Measurements from ENCODE around the gene GIMD1.

Gene GIMD1

DNA sequence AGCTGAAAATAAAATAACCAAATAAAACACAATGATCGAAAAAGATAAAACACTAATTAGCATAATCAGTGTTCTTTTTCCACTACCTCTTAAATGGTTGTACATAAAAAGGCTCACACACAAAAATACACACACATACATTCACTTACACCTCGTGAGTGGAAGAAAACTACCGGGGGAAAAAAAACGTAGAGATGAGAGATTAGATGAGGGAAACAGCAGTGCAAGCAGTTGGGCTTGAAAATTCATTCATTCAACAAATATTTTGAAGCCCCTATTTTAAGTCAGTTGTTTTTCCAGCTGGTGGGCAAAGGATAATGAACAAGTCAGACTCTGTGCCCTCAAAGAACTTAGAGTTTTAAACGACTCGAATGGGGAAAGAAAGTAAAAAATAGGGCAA lies 53.6 kb downstream of the GIMD1 start:
- no peak for DNase-seq (ENCODE audit: low read depth)
- TF ChIP-seq, protein P1, sequence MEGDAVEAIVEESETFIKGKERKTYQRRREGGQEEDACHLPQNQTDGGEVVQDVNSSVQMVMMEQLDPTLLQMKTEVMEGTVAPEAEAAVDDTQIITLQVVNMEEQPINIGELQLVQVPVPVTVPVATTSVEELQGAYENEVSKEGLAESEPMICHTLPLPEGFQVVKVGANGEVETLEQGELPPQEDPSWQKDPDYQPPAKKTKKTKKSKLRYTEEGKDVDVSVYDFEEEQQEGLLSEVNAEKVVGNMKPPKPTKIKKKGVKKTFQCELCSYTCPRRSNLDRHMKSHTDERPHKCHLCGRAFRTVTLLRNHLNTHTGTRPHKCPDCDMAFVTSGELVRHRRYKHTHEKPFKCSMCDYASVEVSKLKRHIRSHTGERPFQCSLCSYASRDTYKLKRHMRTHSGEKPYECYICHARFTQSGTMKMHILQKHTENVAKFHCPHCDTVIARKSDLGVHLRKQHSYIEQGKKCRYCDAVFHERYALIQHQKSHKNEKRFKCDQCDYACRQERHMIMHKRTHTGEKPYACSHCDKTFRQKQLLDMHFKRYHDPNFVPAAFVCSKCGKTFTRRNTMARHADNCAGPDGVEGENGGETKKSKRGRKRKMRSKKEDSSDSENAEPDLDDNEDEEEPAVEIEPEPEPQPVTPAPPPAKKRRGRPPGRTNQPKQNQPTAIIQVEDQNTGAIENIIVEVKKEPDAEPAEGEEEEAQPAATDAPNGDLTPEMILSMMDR (conservative IDR thresholded peaks at IDR 0.05; ENCODE audit: low read depth, low read length): no peak
- peak overlapping the region; percentile 98 for H3K4me3 ChIP-seq (ENCODE audit: low read length)

DNA sequence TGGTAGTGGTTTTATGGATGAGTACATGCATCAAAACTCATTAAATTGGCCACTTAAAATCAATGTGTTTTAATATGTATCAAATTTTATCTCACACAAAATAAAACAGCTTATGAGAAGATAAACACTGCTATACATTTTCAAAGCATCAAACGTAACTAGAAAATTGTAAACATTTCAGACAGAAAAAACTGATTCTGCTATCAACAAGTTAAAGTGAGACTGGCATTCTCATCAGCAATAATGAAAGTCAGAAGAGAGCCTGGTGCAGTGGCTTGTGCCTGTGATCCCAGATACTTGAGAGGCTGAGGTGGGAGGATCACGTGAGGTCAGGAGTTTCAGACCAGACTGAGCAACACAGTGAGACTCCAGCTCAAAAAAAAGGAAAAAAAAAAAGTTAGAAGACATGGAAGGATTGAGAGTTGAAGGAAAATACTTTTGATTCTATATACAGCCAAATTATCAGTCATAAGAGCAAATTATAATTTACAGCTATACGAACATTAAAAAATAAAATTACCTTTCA lies 55.5 kb downstream of the GIMD1 start:
- no peak overlapping the region for H3K4me3 ChIP-seq (ENCODE audit: low read length)
- DNase-seq (ENCODE audit: low read depth): no peak
- TF ChIP-seq, protein P1 (conservative IDR thresholded peaks at IDR 0.05; ENCODE audit: low read depth, low read length): no peak

DNA sequence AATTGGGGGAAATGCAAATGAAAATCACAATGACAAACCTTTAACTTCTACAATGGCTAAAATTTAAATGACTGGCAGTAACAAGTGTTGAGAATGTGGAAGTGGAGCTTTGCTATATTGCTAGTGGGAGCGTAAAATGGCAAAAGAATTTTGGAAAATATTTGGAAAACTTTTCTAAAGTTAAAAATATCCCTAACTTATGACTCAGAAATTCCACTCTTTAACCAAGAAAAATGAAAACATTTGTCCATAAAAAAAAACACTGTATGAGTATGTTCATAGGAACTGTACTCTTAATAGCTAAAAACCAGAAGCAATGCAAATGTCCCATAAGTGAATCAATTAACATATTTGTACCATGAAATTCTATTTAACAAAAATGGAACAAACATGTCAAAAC lies 56.2 kb downstream of the GIMD1 start:
- no peak overlapping the region for H3K4me3 ChIP-seq (ENCODE audit: low read length)
- DNase-seq (ENCODE audit: low read depth): no peak
- TF ChIP-seq, protein P1 (conservative IDR thresholded peaks at IDR 0.05; ENCODE audit: low read depth, low read length): no peak
